K562 (cell line): ENCODE measurements around the gene ALDH3A2. TPM values are rescaled to one million over a fixed set of nuclear protein-coding genes. Genes with fewer than 3 reads are reported as not detected.

Experiments used
- ATAC-seq: fragments of 200-7000 bp; cut with Tn5 transposase; 3 replicates; pipeline ENCODE4 v1.9.1; 2020; ENCODE audit warnings: moderate library complexity
- BruUV-seq: library from RNA; stranded (reverse); fragments of 400-500 nt; replicated peaks from 2 replicates; lab custom pipeline; 2021; lab: Mats Ljungman, UMichigan
- CTCF ChIA-PET: fragments of 300-600 bp; formaldehyde crosslinking; extraction: SDS; loops from one replicate; lab custom pipeline; 2021; ENCODE audit warnings: low intra/inter-chr PET ratio; lab: Yijun Ruan, JAX
- POLR2A ChIA-PET: fragments of 300-600, 350-650 bp; sonication (Branson Sonifier 250); formaldehyde crosslinking; extraction: SDS; loops from one replicate; lab custom pipeline; 2021; ENCODE audit warnings: antibody characterized with exemption, inconsistent platforms; lab: Yijun Ruan, JAX
- DNase-seq, 4 experiments: peaks; one replicate each; pipeline versions ENCODE4 v3.0.0 to v3.0.0-alpha.2; 2011 to 2018; ENCODE audit warnings: low spot score in 3 of 4, mixed read lengths in 3 of 4; ENCODE audit errors: extremely low read depth in 1 of 4
- FAIRE-seq: peaks from 2 replicates; lab custom pipeline; 2011; peaks lifted over from hg19 to GRCh38; lab: Jason Lieb, UNC
- H2AFZ ChIP-seq: 2 replicates; pipeline ENCODE4 v1.6.0; 2011; ENCODE audit warnings: low read depth, low read length, control low read depth, inconsistent platforms
- H3K27ac ChIP-seq: fragments of 200-600 bp; 3 replicates; pipeline ENCODE4 v1.8.0; 2011; ENCODE audit warnings: low read depth, mild to moderate bottlenecking, control low read depth, inconsistent platforms, low read length, moderate library complexity, mixed read lengths; ENCODE audit errors: extremely low read depth
- H3K27me3 ChIP-seq, 2 experiments: fragments of 300-600 bp in 1 of 2; 2 replicates in 1 of 2; 3 replicates in 1 of 2; pipeline versions ENCODE4 v1.6.0 to v1.8.0; 2011; ENCODE audit warnings: inconsistent platforms in 2 of 2, low read length in 2 of 2, mild to moderate bottlenecking in 1 of 2, mixed read lengths in 1 of 2, moderate library complexity in 1 of 2; ENCODE audit not compliant: control insufficient read depth in 2 of 2, insufficient read depth in 2 of 2
- H3K36me3 ChIP-seq: fragments of 300-600 bp; 3 replicates; pipeline ENCODE4 v1.8.0; 2011; ENCODE audit warnings: mild to moderate bottlenecking, low read length, inconsistent platforms; ENCODE audit not compliant: control insufficient read depth, insufficient read depth
- H3K4me1 ChIP-seq, 2 experiments: fragments of 200-600 bp in 1 of 2; replicated peaks in 1 of 2; 2 replicates in 1 of 2; 3 replicates in 1 of 2; pipeline versions ENCODE4 v1.5.1 to v1.8.0; 2011; ENCODE audit warnings: inconsistent platforms in 2 of 2, low read length in 2 of 2, mild to moderate bottlenecking in 1 of 2, mixed read lengths in 1 of 2, moderate library complexity in 1 of 2; ENCODE audit not compliant: control insufficient read depth in 2 of 2, insufficient read depth in 2 of 2
- H3K4me2 ChIP-seq: 2 replicates; pipeline ENCODE4 v1.6.1; 2011; ENCODE audit warnings: low read length, control low read depth, inconsistent platforms, mixed read lengths; ENCODE audit not compliant: insufficient read depth
- H3K4me3 ChIP-seq: fragments of 200-600 bp; sonication (generic), shearing (Covaris generic); 2 replicates; pipeline ENCODE4 v1.5.1; 2016; ENCODE audit warnings: control low read depth, inconsistent platforms
- H3K79me2 ChIP-seq: fragments of 200-600 bp; 3 replicates; pipeline ENCODE4 v1.8.0; 2011; ENCODE audit warnings: low read length, inconsistent platforms; ENCODE audit not compliant: control insufficient read depth, insufficient read depth
- H3K9ac ChIP-seq, 2 experiments: 2 replicates each; pipeline versions ENCODE4 v1.6.0 to v1.6.1; 2011; ENCODE audit warnings: low read depth in 2 of 2, low read length in 2 of 2, control low read depth in 1 of 2, inconsistent platforms in 1 of 2, mild to moderate bottlenecking in 1 of 2, mixed read lengths in 1 of 2; ENCODE audit not compliant: insufficient read depth in 1 of 2
- H3K9me1 ChIP-seq: one replicate; pipeline ENCODE4 v1.6.0; 2011; ENCODE audit warnings: inconsistent platforms, mild to moderate bottlenecking, low read length, moderate library complexity; ENCODE audit not compliant: control insufficient read depth, insufficient read depth
- H3K9me3 ChIP-seq: replicated peaks from 2 replicates; pipeline ENCODE4 v1.5.1; 2011; ENCODE audit warnings: low read depth, low read length, inconsistent platforms; ENCODE audit not compliant: control insufficient read depth, insufficient read depth
- H4K20me1 ChIP-seq: replicated peaks from 2 replicates; pipeline ENCODE4 v1.6.1; 2011; ENCODE audit warnings: low read length, inconsistent platforms, mixed read lengths; ENCODE audit not compliant: control insufficient read depth, insufficient read depth
- ARNT ChIP-seq, 2 experiments: fragments of 450-650 bp; IDR thresholded peaks; 2 replicates each; pipeline ENCODE4 v1.6.1; 2016; ENCODE audit warnings: mild to moderate bottlenecking in 1 of 2
- NR2C1 ChIP-seq, 2 experiments: fragments of 450-650 bp; IDR thresholded peaks; 2 replicates each; pipeline ENCODE4 v1.6.1; 2017; ENCODE audit warnings: mild to moderate bottlenecking in 2 of 2, antibody characterized with exemption in 1 of 2, inconsistent platforms in 1 of 2, missing compliant biosample characterization in 1 of 2, missing genetic modification characterization in 1 of 2
- OTX1 ChIP-seq: fragments of 450-650 bp; formaldehyde crosslinking; IDR thresholded peaks from 2 replicates; pipeline ENCODE4 v1.4.0; 2022; ENCODE audit warnings: mild to moderate bottlenecking
- SMARCA4 ChIP-seq: fragments of 450-650 bp; IDR thresholded peaks from 2 replicates; pipeline ENCODE4 v1.6.1; 2016
- ZNF143 ChIP-seq: sonication (generic); formaldehyde crosslinking; IDR thresholded peaks from 2 replicates; pipeline ENCODE4 v1.9.0; 2022; ENCODE audit warnings: mild to moderate bottlenecking, missing genetic modification reagents
- ZNF384 ChIP-seq: IDR thresholded peaks from 2 replicates; pipeline ENCODE4 v1.6.1; 2012; ENCODE audit warnings: low read depth, low read length, improper control_type of control experiment
- WGBS: fragments of 100-300 bp; shearing (Covaris generic); methylation state at CpG from one replicate; pipeline ENCODE4 v1.1.6; 2016; ENCODE audit warnings: low coverage, mixed read lengths; ENCODE audit not compliant: insufficient coverage; ENCODE audit errors: missing lambda C conversion rate; 5-methylcytosine and 5-hydroxymethylcytosine counted together
- in situ Hi-C: fragments of 300-500 bp; cut with MboI; formaldehyde crosslinking; loops from 4 replicates; pipeline ENCODE4 v1.15.0; 2018; ENCODE audit warnings: inconsistent platforms, mixed read lengths
- intact Hi-C: fragments of 100-400 bp; cut with micrococcal nuclease; formaldehyde crosslinking; loops from 2 replicates; pipeline ENCODE4 v1.14.2; 2022
- polyA plus RNA-seq, 8 experiments: library from polyadenylated mRNA; depleted of rRNA in 4 of 8; stranded (reverse) in 5 of 8; unstranded in 3 of 8; fragments of >200 nt; fragmentation: Nextera tagmentation in 2 of 8; fragmentation: Illumina TruSeq in 1 of 8; extraction: Ambion mirVana in 2 of 8; extraction: Trizol in 1 of 8; gene quantifications; 2 replicates each; pipeline versions ENCODE4 v1.2.1 to v1.2.3, GENCODE V29; 2011 to 2014; ENCODE audit warnings: inconsistent platforms in 1 of 8, missing spikeins in 1 of 8
- total RNA-seq, 7 experiments: library from RNA; depleted of rRNA in 6 of 7; stranded (reverse); fragments of >200 nt in 6 of 7; fragmentation: Illumina TruSeq in 2 of 7; extraction: Trizol in 2 of 7; gene quantifications; 2 replicates each; pipeline versions ENCODE4 v1.2.1 to v1.2.3, GENCODE V29; 2011 to 2021; ENCODE audit warnings: low replicate concordance in 1 of 7
- TF ChIP-seq, protein P1 (sequence below): fragments of 450-650 bp; IDR thresholded peaks from 2 replicates; pipeline ENCODE4 v1.6.1; 2018; ENCODE audit warnings: mild to moderate bottlenecking, low read depth; ENCODE audit not compliant: partially characterized antibody

The ALDH3A2 gene
- total and polyA plus RNA-seq, 9 of the 15 experiments (the other 6 are each of a cell fraction or from before 2014, with no cell fraction given): 0.01 to 0.78 (median 0.12) TPM; not detected in 5

DNA sequence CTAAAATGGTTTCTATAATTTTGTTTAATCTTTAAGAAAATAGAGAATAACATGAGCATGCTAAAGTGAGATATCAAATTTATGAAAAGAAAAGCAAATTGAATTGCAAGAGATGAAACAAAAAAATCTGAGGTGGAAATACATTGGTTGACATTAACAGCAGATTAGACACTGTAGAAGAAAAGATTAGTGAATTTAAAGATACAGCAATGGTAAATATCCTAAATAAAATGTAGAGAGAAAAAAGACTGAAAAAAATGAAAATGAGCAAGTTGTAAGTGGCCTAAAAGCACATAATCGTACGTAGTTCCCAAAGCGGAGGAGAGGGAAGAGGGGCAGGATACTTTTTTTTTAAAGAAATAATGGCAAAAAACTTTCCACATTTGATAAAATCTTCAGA is 30.5 kb upstream of the ALDH3A2 start:
- no peak overlapping the region for H3K9ac ChIP-seq
- no peaks in the 10 kb centered on the region for H3K36me3 ChIP-seq
- no peak overlapping the region for H3K4me3 ChIP-seq
- 0% methylated on average over 3 of the region's 3 CpGs for WGBS
- no peaks in the 10 kb centered on the region for H3K4me1 ChIP-seq
- CTCF ChIA-PET: no interaction called here
- no peak for ATAC-seq
- H3K9me3 ChIP-seq: peaks cover 4% of the 10 kb centered on the region
- no peak overlapping the region for H3K4me2 ChIP-seq
- TF ChIP-seq ZNF384 (no peak), OTX1 (no peak)
- POLR2A ChIA-PET: no interaction called here
- H2AFZ ChIP-seq: no peak overlapping the region
- in situ Hi-C loops: no loop called here
- no peak for DNase-seq
- no peak for FAIRE-seq
- no peaks in the 10 kb centered on the region for H4K20me1 ChIP-seq
- H3K79me2 ChIP-seq: no peaks in the 10 kb centered on the region
- BruUV-seq: no TSS peak
- H3K27me3 ChIP-seq: peaks cover 0 to 5% of the 10 kb centered on the region in 2 experiments; a peak in 1 of 5 replicates
- no peaks in the 10 kb centered on the region for H3K9me1 ChIP-seq
- intact Hi-C loops: no loop called here
- H3K27ac ChIP-seq: no peak overlapping the region

DNA sequence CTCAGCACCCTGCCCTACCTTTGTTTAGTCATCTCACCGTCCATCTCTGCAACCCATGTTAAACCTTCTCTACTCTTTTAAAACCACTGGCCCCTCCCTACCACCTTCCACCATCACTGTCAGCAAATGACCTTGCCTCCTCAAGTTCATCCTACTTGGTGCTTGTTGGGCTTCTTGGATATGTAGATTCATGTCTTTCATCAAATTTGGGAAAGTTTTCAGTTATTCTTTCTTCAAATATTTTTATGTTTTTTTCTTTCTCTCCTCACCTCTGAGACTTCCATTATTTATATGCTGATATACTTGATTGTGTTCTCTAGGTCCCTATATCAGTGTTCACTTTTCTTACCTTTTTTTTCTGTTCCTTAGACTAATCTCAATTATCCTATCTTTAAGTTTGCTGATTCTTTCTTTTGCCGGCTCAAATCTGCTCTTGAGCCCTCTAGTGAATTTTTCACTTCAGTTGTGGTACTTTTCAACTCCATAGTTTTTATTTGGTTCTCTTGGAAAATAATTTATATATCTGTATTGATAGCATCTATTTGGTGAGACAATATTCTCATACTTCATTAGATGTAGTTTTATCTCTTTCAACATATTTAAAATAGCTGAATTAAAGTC is 28.7 kb upstream of the ALDH3A2 start:
- H3K27ac ChIP-seq: no peak overlapping the region
- no TSS peak for BruUV-seq
- ChIA-PET CTCF (interaction anchor here (0.7 kb wide), 1 partner anchor 171 kb away, joined by 4 read pairs; no protein-coding TSS in a partner anchor), POLR2A (no interaction called here)
- no peaks in the 10 kb centered on the region for H3K9me1 ChIP-seq
- ATAC-seq (no peak), FAIRE-seq (no peak), DNase-seq (no peak)
- H3K4me2 ChIP-seq: no peak overlapping the region
- in situ Hi-C loops: no loop called here
- TF ChIP-seq ZNF143 (no peak), NR2C1 (IDR thresholded peaks at IDR 0.05) (no peak), NR2C1 (tag; IDR thresholded peaks at IDR 0.05) (no peak), ARNT (IDR thresholded peaks at IDR 0.05) (no peak), SMARCA4 (no peak)
- TF ChIP-seq, protein P1, sequence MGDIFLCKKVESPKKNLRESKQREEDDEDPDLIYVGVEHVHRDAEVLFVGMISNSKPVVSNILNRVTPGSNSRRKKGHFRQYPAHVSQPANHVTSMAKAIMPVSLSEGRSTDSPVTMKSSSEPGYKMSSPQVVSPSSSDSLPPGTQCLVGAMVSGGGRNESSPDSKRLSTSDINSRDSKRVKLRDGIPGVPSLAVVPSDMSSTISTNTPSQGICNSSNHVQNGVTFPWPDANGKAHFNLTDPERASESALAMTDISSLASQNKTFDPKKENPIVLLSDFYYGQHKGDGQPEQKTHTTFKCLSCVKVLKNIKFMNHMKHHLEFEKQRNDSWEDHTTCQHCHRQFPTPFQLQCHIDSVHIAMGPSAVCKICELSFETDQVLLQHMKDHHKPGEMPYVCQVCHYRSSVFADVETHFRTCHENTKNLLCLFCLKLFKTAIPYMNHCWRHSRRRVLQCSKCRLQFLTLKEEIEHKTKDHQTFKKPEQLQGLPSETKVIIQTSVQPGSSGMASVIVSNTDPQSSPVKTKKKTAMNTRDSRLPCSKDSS: peak; percentile 71
- no peaks in the 10 kb centered on the region for H3K27me3 ChIP-seq
- 0% methylated on average over 2 of the region's 2 CpGs for WGBS
- no peaks in the 10 kb centered on the region for H3K36me3 ChIP-seq
- no peaks in the 10 kb centered on the region for H3K79me2 ChIP-seq
- no peak overlapping the region for H2AFZ ChIP-seq
- no peaks in the 10 kb centered on the region for H3K4me1 ChIP-seq
- intact Hi-C loops: no loop called here
- peaks cover 4% of the 10 kb centered on the region for H3K9me3 ChIP-seq
- H3K9ac ChIP-seq: no peak overlapping the region
- no peaks in the 10 kb centered on the region for H4K20me1 ChIP-seq
- no peak overlapping the region for H3K4me3 ChIP-seq
